ENCODE measurements around the gene AUP1. TPM values are rescaled to one million over a fixed set of nuclear protein-coding genes. Genes with fewer than 3 reads are reported as not detected.

Gene AUP1
- total and polyA plus RNA-seq, 2 of the 4 experiments (the other 2 are of a cell fraction), result 47.5 to 100.0 TPM

DNA sequence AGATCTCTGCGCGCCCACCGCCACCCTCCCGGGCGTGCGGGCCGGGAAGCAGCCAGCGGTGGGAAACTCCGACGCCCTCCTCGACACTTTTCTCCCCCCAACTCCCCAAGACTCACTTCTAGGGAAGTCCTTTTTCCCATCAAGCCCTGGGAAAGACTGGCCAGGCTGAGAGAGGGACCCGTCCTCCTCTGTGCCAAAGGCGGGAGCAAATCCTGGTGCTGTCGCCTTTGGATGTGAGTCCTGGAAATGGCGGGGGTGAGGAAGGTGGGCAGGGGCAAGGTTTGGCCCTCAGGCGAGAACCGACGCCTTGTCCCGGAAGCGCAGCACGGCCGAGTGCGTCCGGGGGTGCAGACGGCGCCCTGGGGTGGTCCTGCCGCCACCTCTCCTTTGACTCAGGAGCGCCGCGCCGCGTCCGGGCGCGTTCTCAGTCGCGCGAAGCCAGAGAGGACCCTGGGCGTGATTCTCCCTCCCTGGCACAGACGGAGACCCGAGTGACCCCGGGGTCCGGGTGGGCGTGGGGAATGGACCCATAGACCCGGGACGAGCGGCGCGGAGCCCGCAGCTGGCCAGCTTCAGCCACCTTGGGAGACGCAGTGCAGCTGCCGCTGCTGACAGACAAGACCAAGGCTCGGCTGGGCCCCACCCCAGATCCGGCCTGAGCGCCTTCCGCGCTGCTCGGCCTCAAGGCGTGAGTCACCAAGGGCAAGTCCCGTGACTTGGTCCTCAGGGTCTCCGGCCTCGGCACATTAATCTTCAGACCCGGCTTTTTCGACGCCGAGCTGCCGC, 26.6 kb downstream of the AUP1 start (continued):
- peak; percentile 96 for TF ChIP-seq BHLHE40 (IDR thresholded peaks at IDR 0.05; ENCODE audit: low read depth, low read length)

DNA sequence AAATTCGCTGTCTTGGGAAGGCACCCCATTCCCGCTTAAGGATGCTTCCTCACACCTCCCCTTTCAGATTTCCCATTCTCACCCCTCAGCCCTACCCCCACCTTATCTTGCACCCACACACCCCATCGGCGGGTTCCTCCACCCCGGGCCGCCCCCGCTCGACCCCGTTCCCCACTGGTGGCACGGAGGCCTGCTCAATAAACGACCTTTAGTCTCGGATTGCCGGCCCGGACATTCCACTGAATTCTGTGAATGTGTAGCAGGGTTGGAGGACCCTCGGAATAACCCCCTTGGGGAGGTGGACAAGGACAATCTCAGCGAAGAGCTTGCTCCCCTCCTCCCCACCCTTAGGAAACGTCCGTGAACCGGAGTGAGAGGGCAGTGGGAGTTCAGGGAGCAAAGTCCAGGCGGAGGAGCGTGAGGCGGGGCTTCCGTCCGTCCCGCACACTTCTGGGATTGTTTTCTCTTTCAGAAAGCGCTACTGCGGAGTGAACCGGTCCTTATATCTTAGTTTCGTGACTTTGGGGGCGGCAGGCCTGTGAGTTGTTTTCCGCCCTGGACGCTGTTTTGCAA, 27.3 kb downstream of the AUP1 start:
- peaks cover 12 to 38% of the 10 kb centered on the region in 2 experiments for H3K79me1 ChIP-seq (ENCODE audit: low read depth in 1 of 2, low read length in 2 of 2)
- no TSS peak for BruUV-seq (replicated peaks)
- ChIA-PET POLR2A (ENCODE audit: unreplicated experiment) (no interaction called here), CTCF (interaction anchor here (0.9 kb wide), 1 partner anchor 83 kb away, joined by 3 read pairs; no protein-coding TSS in a partner anchor)
- H3K9me1 ChIP-seq (ENCODE audit: insufficient read depth, low read length), result peaks cover 9% of the 10 kb centered on the region
- H3K18ac ChIP-seq (ENCODE audit: low read depth, low read length), result no peak overlapping the region; the same call in 1 of the 2 replicates
- H3K4me1 ChIP-seq (ENCODE audit: control insufficient read depth, insufficient read depth, low read length), result peaks cover 23% of the 10 kb centered on the region
- H2AK9ac ChIP-seq (replicated peaks; ENCODE audit: low read depth, low read length, poor library complexity), result peak overlapping the region; percentile 90
- H3K9ac ChIP-seq (ENCODE audit: low read depth, low read length), result peak overlapping the region; percentile 22; the same call in 1 of the 2 replicates
- H3K4ac ChIP-seq (ENCODE audit: low read depth, low read length), result peak overlapping the region; percentile 94
- ATAC-seq (ENCODE audit: low read depth), result no peak
- no peaks in the 10 kb centered on the region for H4K20me1 ChIP-seq (ENCODE audit: insufficient read depth, low read length)
- H4K5ac ChIP-seq (ENCODE audit: low read depth, low read length), result no peak overlapping the region; the same call in 1 of the 2 replicates
- H4K91ac ChIP-seq (ENCODE audit: insufficient read depth, low read depth, low read length), result 0 out of 2 replicates have a peak overlapping the region, but pooled peaks have one; percentile 92
- no peak overlapping the region for H2BK15ac ChIP-seq (ENCODE audit: low read depth, low read length)
- peak overlapping the region; percentile 43; the same call in 1 of the 2 replicates for H3K4me3 ChIP-seq (ENCODE audit: insufficient read depth, low read depth, low read length)
- no peak for DNase-seq
- H3K9me3 ChIP-seq (ENCODE audit: control insufficient read depth, insufficient read depth, low read length), result no peaks in the 10 kb centered on the region
- intact Hi-C loops (cut with micrococcal nuclease), result no loop called here
- H3K27me3 ChIP-seq (ENCODE audit: control insufficient read depth, insufficient read depth, low read length), result peaks cover 38% of the 10 kb centered on the region
- H3K4me2 ChIP-seq (ENCODE audit: low read depth, low read length), result no peak overlapping the region; the same call in 1 of the 2 replicates
- peak overlapping the region; percentile 98; the same call in 1 of the 2 replicates for H3K14ac ChIP-seq (replicated peaks; ENCODE audit: low read depth, low read length)
- in situ Hi-C loops (cut with MboI; ENCODE audit: low sequenced_read_pairs), result no loop called here
- H3K23ac ChIP-seq (ENCODE audit: low read depth, low read length), result no peak overlapping the region
- H3K36me3 ChIP-seq (ENCODE audit: control insufficient read depth, insufficient read depth, low read length), result peaks cover 16% of the 10 kb centered on the region
- WGBS, 2 experiments (ENCODE audit: extremely low coverage in 2 of 2, insufficient read length in 1 of 2), result 79% methylated on average over 6 of the region's 32 CpGs; no CpG with 5 or more reads in 1 of the 2 experiments
- no peak overlapping the region for H3K56ac ChIP-seq (ENCODE audit: extremely low read depth, insufficient read depth, low read length)
- no peak overlapping the region for H2BK120ac ChIP-seq (ENCODE audit: low read depth, low read length)
- H3K27ac ChIP-seq (ENCODE audit: insufficient read depth, low read length), result no peak overlapping the region
- TF ChIP-seq, protein P1, sequence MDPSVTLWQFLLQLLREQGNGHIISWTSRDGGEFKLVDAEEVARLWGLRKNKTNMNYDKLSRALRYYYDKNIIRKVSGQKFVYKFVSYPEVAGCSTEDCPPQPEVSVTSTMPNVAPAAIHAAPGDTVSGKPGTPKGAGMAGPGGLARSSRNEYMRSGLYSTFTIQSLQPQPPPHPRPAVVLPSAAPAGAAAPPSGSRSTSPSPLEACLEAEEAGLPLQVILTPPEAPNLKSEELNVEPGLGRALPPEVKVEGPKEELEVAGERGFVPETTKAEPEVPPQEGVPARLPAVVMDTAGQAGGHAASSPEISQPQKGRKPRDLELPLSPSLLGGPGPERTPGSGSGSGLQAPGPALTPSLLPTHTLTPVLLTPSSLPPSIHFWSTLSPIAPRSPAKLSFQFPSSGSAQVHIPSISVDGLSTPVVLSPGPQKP (IDR thresholded peaks at IDR 0.05; ENCODE audit: borderline replicate concordance, low read depth, low read length), result no peak
- TF ChIP-seq, protein P2, sequence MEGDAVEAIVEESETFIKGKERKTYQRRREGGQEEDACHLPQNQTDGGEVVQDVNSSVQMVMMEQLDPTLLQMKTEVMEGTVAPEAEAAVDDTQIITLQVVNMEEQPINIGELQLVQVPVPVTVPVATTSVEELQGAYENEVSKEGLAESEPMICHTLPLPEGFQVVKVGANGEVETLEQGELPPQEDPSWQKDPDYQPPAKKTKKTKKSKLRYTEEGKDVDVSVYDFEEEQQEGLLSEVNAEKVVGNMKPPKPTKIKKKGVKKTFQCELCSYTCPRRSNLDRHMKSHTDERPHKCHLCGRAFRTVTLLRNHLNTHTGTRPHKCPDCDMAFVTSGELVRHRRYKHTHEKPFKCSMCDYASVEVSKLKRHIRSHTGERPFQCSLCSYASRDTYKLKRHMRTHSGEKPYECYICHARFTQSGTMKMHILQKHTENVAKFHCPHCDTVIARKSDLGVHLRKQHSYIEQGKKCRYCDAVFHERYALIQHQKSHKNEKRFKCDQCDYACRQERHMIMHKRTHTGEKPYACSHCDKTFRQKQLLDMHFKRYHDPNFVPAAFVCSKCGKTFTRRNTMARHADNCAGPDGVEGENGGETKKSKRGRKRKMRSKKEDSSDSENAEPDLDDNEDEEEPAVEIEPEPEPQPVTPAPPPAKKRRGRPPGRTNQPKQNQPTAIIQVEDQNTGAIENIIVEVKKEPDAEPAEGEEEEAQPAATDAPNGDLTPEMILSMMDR (conservative IDR thresholded peaks at IDR 0.05; ENCODE audit: low read depth, low read length), result no peak
- TF ChIP-seq RCOR1 (IDR thresholded peaks at IDR 0.05; ENCODE audit: insufficient replicate concordance, low read length), result no peak
- TF ChIP-seq CEBPB (IDR thresholded peaks at IDR 0.05; ENCODE audit: low read depth, low read length), result no peak
- TF ChIP-seq, protein P3, sequence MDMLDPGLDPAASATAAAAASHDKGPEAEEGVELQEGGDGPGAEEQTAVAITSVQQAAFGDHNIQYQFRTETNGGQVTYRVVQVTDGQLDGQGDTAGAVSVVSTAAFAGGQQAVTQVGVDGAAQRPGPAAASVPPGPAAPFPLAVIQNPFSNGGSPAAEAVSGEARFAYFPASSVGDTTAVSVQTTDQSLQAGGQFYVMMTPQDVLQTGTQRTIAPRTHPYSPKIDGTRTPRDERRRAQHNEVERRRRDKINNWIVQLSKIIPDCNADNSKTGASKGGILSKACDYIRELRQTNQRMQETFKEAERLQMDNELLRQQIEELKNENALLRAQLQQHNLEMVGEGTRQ (IDR thresholded peaks at IDR 0.05; ENCODE audit: low read depth, low read length), result no peak
- no peak for TF ChIP-seq NFE2L2 (IDR thresholded peaks at IDR 0.05; ENCODE audit: low read depth, low read length)
- TF ChIP-seq RFX5 (IDR thresholded peaks at IDR 0.05; ENCODE audit: low read depth, low read length), result no peak
- TF ChIP-seq MAFK (IDR thresholded peaks at IDR 0.05; ENCODE audit: low read depth, low read length), result no peak
- no peak for TF ChIP-seq BHLHE40 (IDR thresholded peaks at IDR 0.05; ENCODE audit: low read depth, low read length)
- TF ChIP-seq POLR2A (IDR thresholded peaks at IDR 0.05; ENCODE audit: low read depth, low read length), result no peak
- H2AK5ac ChIP-seq (ENCODE audit: low read depth, low read length), result peak overlapping the region; percentile 96
- peak overlapping the region; percentile 91 to 94; a peak in 3 of 4 replicates for H4K8ac ChIP-seq (ENCODE audit: low read depth in 2 of 2, low read length in 2 of 2)
- dilution Hi-C loops (cut with HindIII; ENCODE audit: low sequenced_read_pairs, unreplicated experiment), result no loop called here
- H2BK20ac ChIP-seq (ENCODE audit: low read depth, low read length), result no peak overlapping the region
- no peak overlapping the region for H2BK5ac ChIP-seq (ENCODE audit: low read depth, low read length, poor library complexity, severe bottlenecking)
- peak overlapping the region; percentile 97 for H2AFZ ChIP-seq (replicated peaks; ENCODE audit: low read length, poor library complexity)

All from IMR-90 (cell line).